Panc1 (cell line): ENCODE measurements around the gene TLE5. TPM values are rescaled to one million over a fixed set of nuclear protein-coding genes. Genes with fewer than 3 reads are reported as not detected.
"Not testable (repeated sequence)": the region's sequence is repeated elsewhere in the genome, so short reads cannot be mapped to it uniquely, and the experiment has no call there.

Experiments used
- ATAC-seq: fragments of 200-7000 bp; cut with Tn5 transposase; 2 replicates; pipeline ENCODE4 v1.9.1; 2020; ENCODE audit warnings: mild to moderate bottlenecking, moderate library complexity
- BruUV-seq: library from RNA; stranded (reverse); fragments of 400-500 nt; replicated peaks from 2 replicates; lab custom pipeline; 2021; lab: Mats Ljungman, UMichigan
- CTCF ChIA-PET: fragments of 300-600 bp; sonication (Branson Sonifier 250); formaldehyde crosslinking; loops from one replicate; lab custom pipeline; 2022; ENCODE audit warnings: antibody characterized with exemption; lab: Charles Lee
- POLR2A ChIA-PET: fragments of 300-600 bp; sonication (Branson Sonifier 250); formaldehyde crosslinking; loops from one replicate; lab custom pipeline; 2022; ENCODE audit warnings: antibody characterized with exemption; lab: Charles Lee
- DNase-seq: peaks from one replicate; pipeline ENCODE4 v3.0.0-alpha.2; 2010; ENCODE audit warnings: low read depth, low spot score
- H3K27ac ChIP-seq: 2 replicates; pipeline ENCODE4 v1.5.1; 2011; ENCODE audit warnings: mild to moderate bottlenecking, low read length, inconsistent platforms
- H3K27me3 ChIP-seq: fragments of 200-500 bp; sonication (Bioruptor generic); 2 replicates; pipeline ENCODE4 v1.6.0; 2014; ENCODE audit warnings: low read length, inconsistent platforms; ENCODE audit not compliant: control insufficient read depth, insufficient read depth
- H3K36me3 ChIP-seq: fragments of 200-500 bp; sonication (Bioruptor generic); 2 replicates; pipeline ENCODE4 v1.5.1; 2014; ENCODE audit warnings: inconsistent platforms, mild to moderate bottlenecking, low read length, moderate library complexity; ENCODE audit not compliant: control insufficient read depth, insufficient read depth
- H3K4me1 ChIP-seq: 2 replicates; pipeline ENCODE4 v1.5.1; 2011; ENCODE audit warnings: inconsistent platforms, mild to moderate bottlenecking, low read length, moderate library complexity; ENCODE audit not compliant: control insufficient read depth, insufficient read depth
- H3K4me3 ChIP-seq, 2 experiments: 2 replicates each; pipeline ENCODE4 v1.5.1; 2011 to 2012; ENCODE audit warnings: low read depth in 2 of 2, low read length in 2 of 2, mild to moderate bottlenecking in 2 of 2, inconsistent platforms in 1 of 2, moderate library complexity in 1 of 2
- H3K9me3 ChIP-seq: fragments of 200-500 bp; sonication (Bioruptor generic); 2 replicates; pipeline ENCODE4 v1.5.1; 2014; ENCODE audit warnings: low read depth, mild to moderate bottlenecking, inconsistent platforms, low read length, moderate library complexity; ENCODE audit not compliant: control insufficient read depth, insufficient read depth
- CTCF ChIP-seq: fragments of 450-650 bp; IDR thresholded peaks from 2 replicates; pipeline ENCODE4 v1.5.1; 2017; ENCODE audit warnings: mild to moderate bottlenecking
- POLR2AphosphoS5 ChIP-seq: IDR thresholded peaks from 2 replicates; pipeline ENCODE4 v1.6.1; 2012; ENCODE audit warnings: mild to moderate bottlenecking, low read depth, low read length, moderate library complexity
- SIN3A ChIP-seq: IDR thresholded peaks from 2 replicates; pipeline ENCODE4 v1.6.1; 2012; ENCODE audit warnings: low read depth, mild to moderate bottlenecking, low read length, moderate library complexity, borderline replicate concordance; ENCODE audit not compliant: insufficient read depth
- TCF7L2 ChIP-seq: IDR thresholded peaks from 2 replicates; pipeline ENCODE4 v1.6.1; 2011; ENCODE audit warnings: mild to moderate bottlenecking, low read depth, low read length, inconsistent platforms
- in situ Hi-C: cut with HindIII; loops from 2 replicates; pipeline ENCODE4 v1.10.0; 2016; ENCODE audit warnings: low sequenced_read_pairs, low pct_unique_long_range_greater_than_20kb
- intact Hi-C: fragments of 100-400 bp; cut with micrococcal nuclease; formaldehyde crosslinking; loops from one replicate; pipeline ENCODE4 v1.10.0; 2022; ENCODE audit not compliant: unreplicated experiment
- total RNA-seq: library from RNA; stranded (reverse); gene quantifications from one replicate; pipeline ENCODE4 v1.2.1, GENCODE V29; 2021; ENCODE audit not compliant: unreplicated experiment
- TF ChIP-seq, protein P1 (sequence below), 2 experiments: IDR thresholded peaks; 2 replicates each; pipeline ENCODE4 v1.6.1; 2011 to 2012; ENCODE audit warnings: low read depth in 2 of 2, control low read depth in 1 of 2, low read length in 1 of 2, mild to moderate bottlenecking in 1 of 2, moderate library complexity in 1 of 2; ENCODE audit not compliant: insufficient read depth in 1 of 2

TLE5 gene
- total RNA-seq, 1 experiment from 2014 or later, result 287 TPM

DNA sequence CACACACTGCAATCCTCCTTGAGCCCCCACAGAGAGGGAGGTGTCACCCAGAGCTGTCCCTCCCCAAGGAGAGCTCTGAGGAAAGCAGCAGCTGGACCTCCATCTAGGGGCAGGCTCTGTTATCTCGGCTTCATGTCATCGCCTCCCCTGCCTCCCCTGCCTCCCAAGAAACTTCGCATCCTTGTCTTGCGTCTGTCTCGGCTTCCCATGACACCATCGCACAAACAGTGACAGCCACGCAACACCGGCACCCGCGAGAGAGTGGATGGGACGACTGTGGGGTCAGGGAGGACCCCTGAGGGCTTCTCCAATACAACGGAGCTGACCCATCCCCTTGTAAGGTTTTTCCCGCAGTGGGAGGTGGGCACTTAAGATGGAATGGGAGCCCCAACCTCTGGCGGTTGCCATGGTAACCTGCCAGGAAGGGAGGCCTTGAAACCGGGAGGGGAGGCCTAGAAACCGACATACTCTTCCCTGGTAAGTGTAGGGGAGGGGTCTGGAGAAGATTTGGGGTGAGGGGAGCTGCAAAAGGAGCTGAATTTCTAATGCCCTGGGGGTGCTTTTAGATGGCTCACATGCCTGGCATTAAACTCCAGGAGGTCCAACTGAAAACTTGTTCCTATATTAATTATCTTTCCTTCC is 49.6 kb downstream of the TLE5 start:
- CTCF ChIA-PET, result no interaction called here
- intact Hi-C loops, result no loop called here

GRCh38 chr19:3012059-3012458 is 50.2 kb downstream of the TLE5 start:
- H3K9me3 ChIP-seq, H3K4me3 ChIP-seq, DNase-seq, H3K27me3 ChIP-seq, POLR2A ChIA-PET, H3K27ac ChIP-seq, H3K36me3 ChIP-seq, in situ Hi-C loops, BruUV-seq, H3K4me1 ChIP-seq, ATAC-seq, intact Hi-C loops: not testable (repeated sequence)
- CTCF ChIA-PET, result interaction anchor here (0.6 kb wide), 1 partner anchor 11 kb away, joined by 4 read pairs; no protein-coding TSS in a partner anchor

More for the DNA sequence above, 49.6 kb downstream of the TLE5 start:
- no peaks in the 10 kb centered on the region for H3K9me3 ChIP-seq
- H3K36me3 ChIP-seq, result no peaks in the 10 kb centered on the region
- TF ChIP-seq POLR2AphosphoS5 (no peak), TCF7L2 (no peak), CTCF (no peak)
- no peaks in the 10 kb centered on the region for H3K27me3 ChIP-seq
- no TSS peak for BruUV-seq
- DNase-seq (no peak), ATAC-seq (no peak)
- in situ Hi-C loops, result no loop called here
- 0 out of 2 replicates have a peak, but pooled peaks cover 5% of the 10 kb centered on the region for H3K4me1 ChIP-seq
- POLR2A ChIA-PET, result no interaction called here
- H3K27ac ChIP-seq, result no peak overlapping the region
- no peak overlapping the region for H3K4me3 ChIP-seq

DNA sequence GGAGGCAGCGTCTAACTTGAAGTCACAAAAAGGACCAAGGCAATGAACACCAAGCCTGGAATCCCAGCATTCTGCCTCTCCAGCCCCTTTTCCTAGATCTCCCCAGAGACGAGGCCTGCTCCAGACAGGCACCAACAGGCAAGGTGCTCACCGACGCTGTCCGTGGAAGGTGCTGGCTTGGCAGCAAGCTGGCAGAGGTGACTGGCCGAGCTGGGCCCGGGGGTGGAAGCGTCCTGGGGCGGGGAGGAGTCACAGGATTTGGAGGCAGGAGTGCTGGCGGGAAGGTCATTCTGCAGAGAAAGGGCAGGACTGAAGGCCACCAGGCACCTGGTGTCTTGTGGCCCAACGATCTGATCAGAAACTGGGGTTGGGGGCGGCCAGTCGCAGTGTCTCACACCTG is 51.4 kb downstream of the TLE5 start:
- no peak for TF ChIP-seq TCF7L2
- no peak for TF ChIP-seq CTCF
- no peak for TF ChIP-seq SIN3A
- TF ChIP-seq, protein P1, sequence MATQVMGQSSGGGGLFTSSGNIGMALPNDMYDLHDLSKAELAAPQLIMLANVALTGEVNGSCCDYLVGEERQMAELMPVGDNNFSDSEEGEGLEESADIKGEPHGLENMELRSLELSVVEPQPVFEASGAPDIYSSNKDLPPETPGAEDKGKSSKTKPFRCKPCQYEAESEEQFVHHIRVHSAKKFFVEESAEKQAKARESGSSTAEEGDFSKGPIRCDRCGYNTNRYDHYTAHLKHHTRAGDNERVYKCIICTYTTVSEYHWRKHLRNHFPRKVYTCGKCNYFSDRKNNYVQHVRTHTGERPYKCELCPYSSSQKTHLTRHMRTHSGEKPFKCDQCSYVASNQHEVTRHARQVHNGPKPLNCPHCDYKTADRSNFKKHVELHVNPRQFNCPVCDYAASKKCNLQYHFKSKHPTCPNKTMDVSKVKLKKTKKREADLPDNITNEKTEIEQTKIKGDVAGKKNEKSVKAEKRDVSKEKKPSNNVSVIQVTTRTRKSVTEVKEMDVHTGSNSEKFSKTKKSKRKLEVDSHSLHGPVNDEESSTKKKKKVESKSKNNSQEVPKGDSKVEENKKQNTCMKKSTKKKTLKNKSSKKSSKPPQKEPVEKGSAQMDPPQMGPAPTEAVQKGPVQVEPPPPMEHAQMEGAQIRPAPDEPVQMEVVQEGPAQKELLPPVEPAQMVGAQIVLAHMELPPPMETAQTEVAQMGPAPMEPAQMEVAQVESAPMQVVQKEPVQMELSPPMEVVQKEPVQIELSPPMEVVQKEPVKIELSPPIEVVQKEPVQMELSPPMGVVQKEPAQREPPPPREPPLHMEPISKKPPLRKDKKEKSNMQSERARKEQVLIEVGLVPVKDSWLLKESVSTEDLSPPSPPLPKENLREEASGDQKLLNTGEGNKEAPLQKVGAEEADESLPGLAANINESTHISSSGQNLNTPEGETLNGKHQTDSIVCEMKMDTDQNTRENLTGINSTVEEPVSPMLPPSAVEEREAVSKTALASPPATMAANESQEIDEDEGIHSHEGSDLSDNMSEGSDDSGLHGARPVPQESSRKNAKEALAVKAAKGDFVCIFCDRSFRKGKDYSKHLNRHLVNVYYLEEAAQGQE (IDR thresholded peaks at IDR 0.05; ENCODE audit: insufficient read depth in 1 of 2, low read depth in 2 of 2, low read length in 1 of 2), result no peak
- ChIA-PET CTCF (no interaction called here), POLR2A (no interaction called here)
- Histone ChIP-seq H3K4me1 (0 out of 2 replicates have a peak, but pooled peaks cover 5% of the 10 kb centered on the region), H3K36me3 (no peaks in the 10 kb centered on the region), H3K27ac (no peak overlapping the region), H3K27me3 (no peaks in the 10 kb centered on the region), H3K9me3 (no peaks in the 10 kb centered on the region), H3K4me3 (no peak overlapping the region)
- in situ Hi-C loops, result no loop called here
- DNase-seq (no peak), ATAC-seq (no peak)
- intact Hi-C loops, result no loop called here
- no TSS peak for BruUV-seq
